H1 (cell line): ENCODE data around the gene GCLC. TPM values are rescaled to one million over a fixed set of nuclear protein-coding genes. Genes with fewer than 3 reads are reported as not detected.

ENCODE experiments used
- BRCA1 ChIP-seq: IDR thresholded peaks from 2 replicates; pipeline ENCODE4 v1.6.1; 2012; ENCODE audit warnings: low read depth, low read length, improper control_type of control experiment
- CBX5 ChIP-seq: fragments of 300-800, 300-1000 bp; sonication (generic); IDR thresholded peaks from 2 replicates; pipeline ENCODE4 v1.7.1; 2016; ENCODE audit warnings: antibody characterized with exemption, low read length, low read depth
- CBX8 ChIP-seq: fragments of 300-800, 300-1000 bp; sonication (generic); IDR thresholded peaks from 2 replicates; pipeline ENCODE4 v1.7.1; 2016; ENCODE audit warnings: low read depth, low read length, borderline replicate concordance
- CTCF ChIP-seq, 3 experiments: IDR thresholded peaks; 1 replicate in 2 of 3; 2 replicates in 1 of 3; pipeline versions ENCODE4 v1.5.1 to v1.6.1; 2011; ENCODE audit warnings: low read length in 3 of 3, mild to moderate bottlenecking in 3 of 3, inconsistent platforms in 2 of 3, low read depth in 1 of 3, moderate library complexity in 1 of 3; ENCODE audit not compliant: insufficient read depth in 1 of 3; ENCODE audit errors: control extremely low read depth in 1 of 3
- E2F6 ChIP-seq: IDR thresholded peaks from 2 replicates; pipeline ENCODE4 v1.6.1; 2012; ENCODE audit warnings: inconsistent platforms
- KDM5A ChIP-seq: fragments of 200-600 bp; IDR thresholded peaks from 2 replicates; pipeline ENCODE4 v1.7.1; 2012; ENCODE audit warnings: mild to moderate bottlenecking, low read length, inconsistent platforms, mixed read lengths
- POLR2AphosphoS5 ChIP-seq: IDR thresholded peaks from 2 replicates; pipeline ENCODE4 v1.6.1; 2011; ENCODE audit warnings: low read depth, low read length
- POU5F1 ChIP-seq: IDR thresholded peaks from 2 replicates; pipeline ENCODE4 v1.6.1; 2011; ENCODE audit warnings: low read depth, mild to moderate bottlenecking, low read length, moderate library complexity
- TBP ChIP-seq: IDR thresholded peaks from 2 replicates; pipeline ENCODE4 v1.6.1; 2011; ENCODE audit warnings: low read depth, low read length, improper control_type of control experiment
- polyA plus RNA-seq, 7 experiments: library from polyadenylated mRNA; depleted of rRNA in 3 of 7; stranded (reverse) in 5 of 7; unstranded in 2 of 7; fragments of >200 nt in 5 of 7; fragments of 200-250 nt in 2 of 7; gene quantifications; 1 replicate in 5 of 7; 2 replicates in 1 of 7; 4 replicates in 1 of 7; pipeline versions ENCODE4 v1.2.1 to v1.2.3, GENCODE V29; 2011 to 2013; ENCODE audit warnings: missing spikeins in 2 of 7, mixed read lengths in 2 of 7
- total RNA-seq: library from RNA; stranded (reverse); fragmentation: NEBNext Ultra II Directional; extraction: Animal tissue kit (Norgen Biotek cat#: 25700); gene quantifications from 2 replicates; pipeline ENCODE4 v1.2.1, GENCODE V29; 2021
- TF ChIP-seq, protein P1 (sequence below): IDR thresholded peaks from 2 replicates; pipeline ENCODE4 v1.6.1; 2012; ENCODE audit warnings: low read length, inconsistent platforms

Gene GCLC
- total and polyA plus RNA-seq, 2 of the 8 experiments (the other 6 are each of a cell fraction or from before 2014, with no cell fraction given) = 15.8 to 54.0 TPM

DNA sequence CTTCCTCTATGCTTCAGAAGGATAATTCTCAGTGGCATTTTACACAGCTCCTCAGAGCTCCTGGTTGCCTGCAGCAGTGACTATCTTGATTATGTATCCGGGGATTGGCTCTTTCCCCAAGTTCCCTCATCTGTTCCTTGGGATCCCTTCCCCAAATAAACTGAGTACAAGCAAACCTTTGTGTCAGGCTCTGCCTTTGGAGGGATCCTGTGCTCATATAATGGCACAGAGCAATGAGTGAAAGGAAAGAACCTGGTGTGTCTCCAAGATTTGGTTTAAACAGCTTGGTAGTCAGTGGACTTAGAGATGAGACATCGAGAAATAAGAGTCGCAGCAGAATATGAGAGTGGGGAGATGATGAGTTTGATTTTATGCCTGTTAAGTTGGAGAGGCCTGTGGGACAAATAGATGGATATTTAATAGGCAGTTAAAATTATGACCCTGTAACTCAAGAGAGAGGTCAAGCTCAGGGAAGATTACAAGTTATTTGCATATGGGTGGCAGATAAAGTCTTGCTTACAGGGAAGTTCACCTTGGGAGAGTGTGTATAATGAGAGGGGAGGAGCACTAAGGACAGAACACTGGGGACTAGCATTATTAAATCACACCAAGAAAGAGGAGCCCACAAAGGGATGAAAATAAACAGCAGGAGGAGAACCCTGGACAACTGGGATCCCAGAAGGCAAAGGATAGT is 44.1 kb upstream of the GCLC start (continued):
- TF ChIP-seq CTCF (IDR thresholded peaks at IDR 0.05; ENCODE audit: control extremely low read depth in 1 of 3, insufficient read depth in 1 of 3, low read depth in 1 of 3, low read length in 3 of 3) = no peak
- TF ChIP-seq TBP = no peak
- no peak for TF ChIP-seq CBX5
- no peak for TF ChIP-seq E2F6
- TF ChIP-seq CBX8 = no peak
- no peak for TF ChIP-seq POU5F1
- TF ChIP-seq, protein P1, sequence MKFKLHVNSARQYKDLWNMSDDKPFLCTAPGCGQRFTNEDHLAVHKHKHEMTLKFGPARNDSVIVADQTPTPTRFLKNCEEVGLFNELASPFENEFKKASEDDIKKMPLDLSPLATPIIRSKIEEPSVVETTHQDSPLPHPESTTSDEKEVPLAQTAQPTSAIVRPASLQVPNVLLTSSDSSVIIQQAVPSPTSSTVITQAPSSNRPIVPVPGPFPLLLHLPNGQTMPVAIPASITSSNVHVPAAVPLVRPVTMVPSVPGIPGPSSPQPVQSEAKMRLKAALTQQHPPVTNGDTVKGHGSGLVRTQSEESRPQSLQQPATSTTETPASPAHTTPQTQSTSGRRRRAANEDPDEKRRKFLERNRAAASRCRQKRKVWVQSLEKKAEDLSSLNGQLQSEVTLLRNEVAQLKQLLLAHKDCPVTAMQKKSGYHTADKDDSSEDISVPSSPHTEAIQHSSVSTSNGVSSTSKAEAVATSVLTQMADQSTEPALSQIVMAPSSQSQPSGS = no peak
- no peak for TF ChIP-seq KDM5A
- no peak for TF ChIP-seq BRCA1
- TF ChIP-seq POLR2AphosphoS5 = no peak
- TF ChIP-seq, all 59 proteins: peak for 0
